Stimulated activated memory B cell treated with anti-CD40 and anti-IgM and Interleukin-4, amounts not matched to agents 10 μg/mL and 1 μg/mL and 100 μg/mL, for 72 hours (primary cell): ENCODE results near the gene SEC24B.
"Not testable (repeated sequence)": the region's sequence is repeated elsewhere in the genome, so short reads cannot be mapped to it uniquely, and the experiment has no call there.

ENCODE experiments used
- ATAC-seq: fragments of 150-1000 bp; cut with Tn5 transposase; 2 replicates; pipeline ENCODE4 v1.10.0; 2021
- H3K27ac Mint-ChIP-seq: one replicate; pipeline ENCODE4 v1.8.0; 2022; ENCODE audit warnings: mild to moderate bottlenecking, mixed read lengths
- H3K27me3 Mint-ChIP-seq: one replicate; pipeline ENCODE4 v1.8.0; 2022; ENCODE audit warnings: mixed read lengths
- H3K36me3 Mint-ChIP-seq: one replicate; pipeline ENCODE4 v1.8.0; 2022; ENCODE audit warnings: mixed read lengths
- H3K4me1 Mint-ChIP-seq: one replicate; pipeline ENCODE4 v1.8.0; 2022; ENCODE audit warnings: mixed read lengths
- H3K4me3 Mint-ChIP-seq: one replicate; pipeline ENCODE4 v1.8.0; 2022; ENCODE audit warnings: mild to moderate bottlenecking, moderate library complexity, mixed read lengths
- H3K9me3 Mint-ChIP-seq: one replicate; pipeline ENCODE4 v1.8.0; 2022; ENCODE audit warnings: mixed read lengths

The SEC24B gene

GRCh38 chr4:109572154-109572553 lies 138.5 kb downstream of the SEC24B start:
- no peak overlapping the region for H3K27ac Mint-ChIP-seq
- H3K27me3 Mint-ChIP-seq = no peaks in the 10 kb centered on the region
- peaks cover 31% of the 10 kb centered on the region for H3K36me3 Mint-ChIP-seq
- peaks cover 39% of the 10 kb centered on the region for H3K4me1 Mint-ChIP-seq
- H3K4me3 Mint-ChIP-seq = no peak overlapping the region
- no peak for ATAC-seq
- peaks cover 3% of the 10 kb centered on the region for H3K9me3 Mint-ChIP-seq

- Mint-ChIP-seq H3K4me3 (no peak overlapping the region), H3K4me1 (peaks cover 32% of the 10 kb centered on the region), H3K27me3 (no peaks in the 10 kb centered on the region), H3K27ac (no peak overlapping the region), H3K36me3 (peaks cover 35% of the 10 kb centered on the region), H3K9me3 (peaks cover 3% of the 10 kb centered on the region)
- ATAC-seq = no peak
Observed at GRCh38 chr4:109574443-109574850, 140.8 kb downstream of the SEC24B start.

- H3K27me3 Mint-ChIP-seq = no peaks in the 10 kb centered on the region
- no peak overlapping the region for H3K27ac Mint-ChIP-seq
- peaks cover 3% of the 10 kb centered on the region for H3K9me3 Mint-ChIP-seq
- H3K4me3 Mint-ChIP-seq = no peak overlapping the region
- H3K36me3 Mint-ChIP-seq = peaks cover 36% of the 10 kb centered on the region
- peaks cover 32% of the 10 kb centered on the region for H3K4me1 Mint-ChIP-seq
- no peak for ATAC-seq
Observed at GRCh38 chr4:109574931-109575804, 141.6 kb downstream of the SEC24B start.

- Mint-ChIP-seq H3K27ac (peak overlapping the region; percentile 30), H3K4me1 (peaks cover 31% of the 10 kb centered on the region), H3K9me3 (no peaks in the 10 kb centered on the region), H3K4me3 (no peak overlapping the region), H3K27me3 (no peaks in the 10 kb centered on the region), H3K36me3 (peaks cover 37% of the 10 kb centered on the region)
- no peak for ATAC-seq
Observed at GRCh38 chr4:109576462-109576861, 142.8 kb downstream of the SEC24B start.

- peaks cover 27% of the 10 kb centered on the region for H3K4me1 Mint-ChIP-seq
- H3K9me3 Mint-ChIP-seq = peaks cover 3% of the 10 kb centered on the region
- H3K36me3 Mint-ChIP-seq = peaks cover 25% of the 10 kb centered on the region
- H3K27me3 Mint-ChIP-seq = no peaks in the 10 kb centered on the region
- H3K4me3 Mint-ChIP-seq = no peak overlapping the region
- ATAC-seq = no peak
- no peak overlapping the region for H3K27ac Mint-ChIP-seq
Observed at GRCh38 chr4:109578846-109579245, 145.2 kb downstream of the SEC24B start.

- not testable (repeated sequence) for H3K27me3 Mint-ChIP-seq, H3K27ac Mint-ChIP-seq, ATAC-seq, H3K9me3 Mint-ChIP-seq, H3K4me3 Mint-ChIP-seq
- Mint-ChIP-seq H3K36me3 (peaks cover 25% of the 10 kb centered on the region), H3K4me1 (peaks cover 30% of the 10 kb centered on the region)
Observed at GRCh38 chr4:109579997-109580396, 146.4 kb downstream of the SEC24B start.

GRCh38 chr4:109588176-109588575 lies 154.6 kb downstream of the SEC24B start:
- Mint-ChIP-seq H3K27ac (no peak overlapping the region), H3K4me1 (peaks cover 62% of the 10 kb centered on the region), H3K4me3 (no peak overlapping the region), H3K9me3 (peaks cover under 1% of the 10 kb centered on the region), H3K27me3 (no peaks in the 10 kb centered on the region), H3K36me3 (peaks cover 5% of the 10 kb centered on the region)
- peak; percentile 90 for ATAC-seq

GRCh38 chr4:109589119-109589518 lies 155.5 kb downstream of the SEC24B start:
- Mint-ChIP-seq H3K36me3 (peaks cover 5% of the 10 kb centered on the region), H3K9me3 (no peaks in the 10 kb centered on the region), H3K27me3 (no peaks in the 10 kb centered on the region), H3K4me3 (no peak overlapping the region), H3K27ac (peak overlapping the region; percentile 14), H3K4me1 (peaks cover 55% of the 10 kb centered on the region)
- no peak for ATAC-seq

GRCh38 chr4:109589605-109590004 lies 156.0 kb downstream of the SEC24B start:
- no peak for ATAC-seq
- Mint-ChIP-seq H3K27ac (peak overlapping the region; percentile 14), H3K9me3 (no peaks in the 10 kb centered on the region), H3K4me1 (peaks cover 53% of the 10 kb centered on the region), H3K36me3 (peaks cover 5% of the 10 kb centered on the region), H3K4me3 (no peak overlapping the region), H3K27me3 (no peaks in the 10 kb centered on the region)
